Myocyte (in vitro differentiated cells): ENCODE results near the gene TMEM198. TPM values are rescaled to one million over a fixed set of nuclear protein-coding genes. Genes with fewer than 3 reads are reported as not detected.

Source experiments
- DNase-seq: peaks from one replicate; pipeline ENCODE4 v3.0.0-alpha.2; 2012; ENCODE audit warnings: low read depth
- polyA plus RNA-seq: library from polyadenylated mRNA; unstranded; fragments of >200 nt; gene quantifications from one replicate; pipeline ENCODE4 v1.2.1, GENCODE V29; 2012; ENCODE audit warnings: missing spikeins
- total RNA-seq: library from RNA; depleted of rRNA; stranded (reverse); fragments of >200 nt; gene quantifications from 2 replicates; pipeline ENCODE4 v1.2.3, GENCODE V29; 2014

TMEM198 gene, protein sequence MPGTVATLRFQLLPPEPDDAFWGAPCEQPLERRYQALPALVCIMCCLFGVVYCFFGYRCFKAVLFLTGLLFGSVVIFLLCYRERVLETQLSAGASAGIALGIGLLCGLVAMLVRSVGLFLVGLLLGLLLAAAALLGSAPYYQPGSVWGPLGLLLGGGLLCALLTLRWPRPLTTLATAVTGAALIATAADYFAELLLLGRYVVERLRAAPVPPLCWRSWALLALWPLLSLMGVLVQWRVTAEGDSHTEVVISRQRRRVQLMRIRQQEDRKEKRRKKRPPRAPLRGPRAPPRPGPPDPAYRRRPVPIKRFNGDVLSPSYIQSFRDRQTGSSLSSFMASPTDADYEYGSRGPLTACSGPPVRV
- total RNA-seq: 5.8 and 9.0 TPM in 2 replicates
- polyA plus RNA-seq: 4.5 TPM

DNA sequence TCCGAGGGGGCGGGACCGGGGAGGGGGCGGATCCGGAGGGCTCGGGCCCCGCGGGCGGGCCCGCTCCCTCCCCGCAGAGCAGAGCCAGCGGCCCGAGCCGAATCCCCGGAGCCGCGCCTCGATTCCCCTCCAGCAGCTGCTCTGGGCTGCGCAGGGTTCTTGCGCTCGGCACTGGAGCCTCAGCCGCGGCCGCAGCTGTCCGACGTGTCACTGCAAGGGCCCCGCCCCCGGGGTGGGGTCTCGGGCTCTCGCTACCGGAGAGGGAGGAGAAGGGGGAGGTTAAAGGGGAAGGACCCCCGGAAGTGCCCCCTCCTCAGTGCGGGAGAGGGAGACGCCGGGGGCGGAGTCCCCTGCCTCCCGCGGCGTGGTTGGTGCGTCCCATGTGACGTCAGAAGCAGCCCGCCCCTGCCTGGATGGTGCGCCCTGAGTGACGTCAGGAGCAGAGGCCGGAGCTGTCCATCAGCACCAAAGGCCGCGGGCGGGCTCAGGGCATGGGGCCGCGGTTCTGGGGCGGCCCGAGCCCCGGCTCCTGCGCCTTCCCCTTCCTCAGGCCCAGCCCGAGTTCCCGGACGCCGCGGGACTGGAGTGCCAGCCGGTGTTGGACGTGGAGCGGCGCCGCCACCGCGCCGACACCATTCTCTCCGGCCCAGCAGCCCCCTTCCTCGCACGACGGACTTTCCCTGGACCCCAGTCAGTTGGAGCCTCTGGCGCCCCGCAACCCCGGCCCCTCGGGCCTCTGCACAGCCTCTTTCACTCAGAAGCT is at the start of gene TMEM198, which contains the start of gene CHPF:
Gene TMEM198 (plus strand): TSS at position 433 of the 763 bp plus-strand sequence. CDS start 700 bp downstream, outside the sequence.
Gene CHPF (minus strand): TSS at position 214 of the 763 bp plus-strand sequence. CDS start 271 bp downstream, outside the sequence.
- peak; percentile 99 for DNase-seq

DNA sequence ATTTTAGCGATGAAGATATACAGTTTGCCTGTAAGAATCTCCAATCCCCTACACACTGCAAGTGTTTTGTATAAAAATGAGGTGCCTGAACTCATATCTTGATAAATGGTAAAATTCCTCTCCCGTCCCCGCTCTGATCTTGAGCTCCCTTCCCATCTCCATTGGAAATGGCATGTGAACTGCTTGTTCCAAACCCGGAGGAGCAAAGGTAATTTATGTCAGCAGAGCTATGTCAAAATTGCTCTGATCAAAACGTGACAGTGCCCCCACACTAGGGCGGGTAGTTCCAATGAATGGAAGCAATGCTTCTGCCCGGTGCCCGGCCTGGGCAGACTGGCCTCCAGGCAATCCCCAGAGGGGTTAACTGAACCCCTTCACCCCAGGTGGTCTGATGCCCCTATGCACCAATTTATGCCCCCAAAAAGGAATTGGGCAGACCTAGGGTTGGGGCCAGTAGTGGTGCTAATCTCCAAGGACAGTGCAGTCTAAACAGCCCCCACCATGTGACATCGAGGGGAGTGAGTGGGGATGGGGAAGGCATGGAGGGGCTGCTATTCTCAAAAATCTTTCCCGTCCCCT is 48.8 kb upstream of the TMEM198 start:
- DNase-seq: no peak

DNA sequence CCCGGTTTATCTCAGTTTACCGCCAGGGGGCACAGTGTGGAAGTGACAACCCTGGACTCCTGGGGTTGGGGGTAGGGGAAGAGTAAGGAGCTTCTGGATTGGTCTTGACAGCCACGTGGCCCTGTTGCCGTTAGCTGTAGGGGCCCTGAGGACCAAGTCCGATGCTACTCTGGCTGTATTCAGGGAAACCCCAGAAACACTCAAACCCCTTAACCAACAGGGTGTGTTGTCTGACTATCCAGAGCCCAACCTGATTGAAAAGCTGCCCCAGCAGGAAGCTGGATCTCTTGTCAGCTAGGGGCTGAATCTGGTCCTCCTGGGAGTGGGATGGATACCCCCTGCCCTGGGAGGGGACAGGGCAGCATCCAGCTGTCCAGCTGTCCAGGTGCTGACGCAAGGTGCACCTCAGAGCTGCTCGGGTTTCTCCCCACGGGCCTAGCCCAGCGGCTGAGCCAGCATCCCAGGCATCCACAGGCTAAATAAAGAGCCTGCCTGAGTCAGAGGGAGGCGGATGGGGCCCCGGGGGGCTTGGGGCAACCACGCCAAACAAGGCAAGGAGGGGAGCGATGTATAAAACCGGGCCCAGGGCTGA is 48.2 kb upstream of the TMEM198 start:
- peak; percentile 70 for DNase-seq

DNA sequence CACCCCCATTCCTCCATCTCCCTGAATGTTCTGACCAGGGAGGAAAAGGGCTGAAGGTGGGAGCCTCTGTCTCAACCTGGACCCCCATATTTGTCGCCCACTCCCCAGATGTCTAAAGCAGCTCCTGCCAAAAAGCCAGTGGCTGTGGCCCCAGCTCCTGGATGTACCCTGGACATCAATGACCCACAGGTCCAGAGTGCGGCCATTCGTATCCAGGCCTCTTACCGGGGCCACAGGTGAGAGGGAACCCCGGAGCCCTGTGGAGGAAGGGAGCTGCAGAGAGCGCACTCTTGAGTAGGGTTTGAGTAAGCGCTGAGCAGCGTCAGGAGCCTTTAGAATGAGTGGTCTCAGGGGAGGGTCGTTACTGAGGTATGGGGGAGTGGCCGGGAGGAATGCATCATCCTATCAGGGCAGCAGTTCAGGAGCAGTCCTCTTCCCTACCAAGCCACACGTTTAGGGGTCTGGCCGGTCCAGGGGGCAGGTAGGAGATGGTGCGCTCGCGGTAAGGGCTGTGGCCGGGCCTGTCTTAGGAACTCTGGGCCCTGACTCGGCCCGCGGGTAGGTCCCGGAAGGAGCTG is 47.5 kb upstream of the TMEM198 start:
- DNase-seq: no peak

DNA sequence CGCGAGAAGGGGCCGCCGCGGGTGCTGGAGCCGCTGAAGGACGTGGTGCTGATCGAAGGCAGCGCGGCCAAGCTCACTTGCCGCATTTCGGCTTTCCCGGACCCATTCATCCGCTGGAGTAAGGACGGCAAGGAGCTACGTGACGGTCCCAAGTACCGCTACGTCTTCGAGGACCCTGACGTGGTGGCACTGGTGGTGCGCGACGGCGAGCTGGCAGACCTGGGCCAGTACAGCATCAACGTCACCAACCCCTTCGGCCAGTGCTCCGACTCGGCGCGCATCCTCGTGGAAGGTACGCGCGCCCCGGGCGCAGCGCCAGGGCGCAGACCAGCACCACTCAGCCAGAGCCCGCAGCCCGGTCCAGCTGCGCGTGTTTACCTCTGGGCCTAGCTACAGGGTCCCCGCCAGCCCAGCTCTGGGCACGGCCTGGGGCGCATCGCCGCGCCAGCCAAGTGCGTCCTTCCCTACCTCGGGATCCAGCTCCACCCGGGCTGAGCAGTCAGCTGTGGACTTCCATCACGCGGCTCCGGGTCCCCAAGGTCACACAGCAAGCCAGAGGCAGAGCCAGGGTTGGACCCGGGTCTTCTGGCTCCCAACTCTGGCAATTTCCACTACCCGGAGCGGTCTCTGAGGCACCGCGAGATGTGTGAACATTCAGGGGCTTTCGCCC is 46.9 kb upstream of the TMEM198 start:
- no peak for DNase-seq

DNA sequence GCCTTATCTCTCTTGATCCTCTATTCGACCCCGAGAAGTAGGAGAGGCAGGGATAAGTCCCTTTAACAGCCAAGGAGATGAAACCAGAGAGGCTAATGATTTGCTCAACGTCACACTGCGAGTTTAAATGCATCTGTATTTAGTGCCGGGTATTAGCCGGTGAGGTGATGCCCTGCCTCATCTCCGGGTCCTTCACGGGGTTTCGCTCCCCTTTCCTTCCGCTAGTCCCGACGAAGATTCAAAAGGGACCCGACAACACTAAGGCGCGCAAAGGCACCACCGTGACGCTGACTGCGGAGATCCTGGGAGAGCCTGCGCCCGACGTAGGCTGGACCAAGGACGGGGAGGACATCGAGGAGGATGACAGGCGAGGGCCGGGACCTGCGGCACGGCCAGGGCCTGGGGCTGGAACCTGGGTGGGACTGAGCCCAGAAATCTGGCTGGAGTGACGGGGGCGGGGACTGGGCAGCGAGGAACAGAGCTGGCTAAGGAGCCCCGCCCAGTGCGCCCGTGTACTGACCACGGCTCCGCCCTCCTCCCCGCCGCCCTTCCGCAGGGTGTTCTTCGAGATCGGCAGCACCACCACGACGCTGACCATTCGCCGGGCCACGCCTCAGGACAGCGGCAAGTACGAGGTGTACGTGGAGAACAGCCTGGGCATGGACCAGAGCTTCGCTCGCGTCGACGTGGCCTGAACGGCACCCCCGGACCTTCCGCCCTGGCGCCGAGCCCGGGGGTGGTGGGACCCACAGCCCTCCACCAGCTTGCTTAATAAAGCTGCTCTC is 46.1 kb upstream of the TMEM198 start:
- peak; percentile 86 for DNase-seq

DNA sequence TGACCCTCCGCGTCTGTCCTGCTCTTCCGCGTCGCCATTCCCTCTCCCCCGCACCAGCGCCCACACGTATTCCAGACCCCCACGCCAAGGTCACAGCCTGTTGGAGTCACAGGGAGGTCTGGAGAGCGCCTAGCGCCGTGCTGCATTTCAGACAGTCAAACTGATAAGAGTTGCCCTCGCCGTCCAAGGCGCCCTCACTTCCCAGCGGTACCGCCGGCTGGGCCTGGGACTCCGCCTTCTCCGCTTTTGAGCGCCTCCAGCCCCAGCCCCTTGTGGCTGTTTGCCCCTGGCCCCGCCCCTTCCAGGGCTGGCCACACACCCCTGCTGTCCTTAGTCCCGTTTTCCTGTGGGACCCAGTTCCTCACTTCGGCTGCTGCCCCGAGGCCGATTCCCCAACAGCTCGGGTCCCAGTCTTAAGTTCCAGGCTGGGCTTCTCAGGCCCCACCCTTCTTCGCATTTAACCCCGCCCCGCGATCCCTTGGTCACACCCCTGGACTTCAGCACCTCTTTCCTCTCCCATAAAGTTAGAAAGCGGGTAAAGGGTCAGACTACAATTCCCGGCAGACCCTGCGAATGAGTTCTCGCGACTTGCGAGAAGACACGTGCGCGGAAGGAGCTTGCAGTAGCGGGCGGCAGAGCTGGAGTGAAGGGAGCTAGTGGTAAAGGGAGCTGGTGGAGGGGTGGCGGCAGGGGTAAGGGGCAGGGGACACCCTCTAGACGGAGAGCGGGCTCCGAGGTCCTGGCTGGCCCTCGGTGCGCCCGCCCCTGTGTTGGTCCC is 45.4 kb upstream of the TMEM198 start, which contains the start of gene GMPPA:
Gene GMPPA (plus strand): TSS at position 612 of the 778 bp plus-strand sequence. CDS start 1,085 bp downstream, outside the sequence.
- DNase-seq: peak; percentile 99

DNA sequence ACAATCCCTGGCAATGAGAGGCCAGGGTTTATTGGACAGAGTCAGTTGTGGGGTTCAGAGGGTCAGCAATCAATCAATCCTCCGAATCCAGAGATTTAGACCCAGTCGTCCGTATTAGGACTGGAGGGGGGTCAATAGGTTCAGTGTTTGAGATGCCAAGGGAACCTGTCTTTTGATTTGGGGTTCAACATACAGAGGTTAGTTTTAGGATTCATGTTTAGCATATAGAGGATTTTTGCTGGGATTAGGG is 44.8 kb upstream of the TMEM198 start:
- no peak for DNase-seq

DNA sequence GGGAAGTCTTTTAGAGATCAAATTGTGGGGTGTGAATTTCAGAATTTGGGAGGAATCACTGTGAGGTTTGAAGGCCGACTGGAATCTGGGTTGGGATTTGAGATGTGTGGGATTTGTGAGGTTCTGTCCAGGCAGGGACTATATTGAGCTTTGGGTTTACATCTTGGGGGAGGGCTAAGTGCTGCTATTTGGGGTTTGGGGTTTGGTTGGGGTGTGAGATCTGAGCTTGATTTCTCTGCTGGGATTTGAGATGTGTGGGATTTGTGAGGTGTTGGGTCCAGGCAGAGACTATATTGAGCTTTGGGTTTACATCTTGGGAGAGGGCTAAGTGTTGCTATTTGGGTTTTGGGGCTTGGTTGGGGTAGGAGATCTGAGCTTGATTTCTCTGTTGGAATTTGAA is 44.3 kb upstream of the TMEM198 start:
- no peak for DNase-seq

DNA sequence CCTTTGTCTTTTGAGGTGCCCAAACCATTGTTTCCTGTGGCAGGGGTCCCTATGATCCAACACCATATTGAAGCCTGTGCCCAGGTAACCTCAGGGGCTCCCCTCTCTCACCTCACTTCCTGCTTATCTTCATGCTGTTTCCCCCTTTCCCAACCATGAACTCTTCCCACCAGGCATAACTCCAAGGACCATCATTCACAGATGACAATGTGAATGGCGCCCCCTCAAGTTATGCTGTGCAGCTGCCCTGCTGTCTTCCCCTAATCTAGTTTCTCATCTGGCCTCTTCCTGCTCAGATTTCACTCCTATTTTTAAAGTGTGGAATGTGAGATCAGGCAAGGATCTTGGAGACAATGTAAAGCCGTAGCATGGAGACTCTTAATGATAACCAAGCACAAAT is 43.7 kb upstream of the TMEM198 start:
- DNase-seq: peak; percentile 70

DNA sequence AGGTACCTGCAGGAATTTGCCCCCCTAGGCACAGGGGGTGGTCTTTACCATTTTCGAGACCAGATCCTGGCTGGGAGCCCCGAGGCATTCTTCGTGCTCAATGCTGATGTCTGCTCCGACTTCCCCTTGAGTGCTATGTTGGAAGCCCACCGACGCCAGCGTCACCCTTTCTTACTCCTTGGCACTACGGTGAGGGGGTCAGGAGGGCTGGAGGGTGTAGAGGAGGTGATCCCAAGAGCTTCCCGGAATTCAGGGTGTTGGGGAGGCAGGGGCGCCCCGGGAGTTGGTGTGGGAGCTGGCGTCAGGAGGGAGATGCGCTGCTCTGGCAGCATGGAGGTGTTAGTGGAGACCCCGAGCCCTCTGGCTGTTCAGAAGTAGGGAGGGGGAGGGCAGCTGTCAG is 42.0 kb upstream of the TMEM198 start:
- no peak for DNase-seq

DNA sequence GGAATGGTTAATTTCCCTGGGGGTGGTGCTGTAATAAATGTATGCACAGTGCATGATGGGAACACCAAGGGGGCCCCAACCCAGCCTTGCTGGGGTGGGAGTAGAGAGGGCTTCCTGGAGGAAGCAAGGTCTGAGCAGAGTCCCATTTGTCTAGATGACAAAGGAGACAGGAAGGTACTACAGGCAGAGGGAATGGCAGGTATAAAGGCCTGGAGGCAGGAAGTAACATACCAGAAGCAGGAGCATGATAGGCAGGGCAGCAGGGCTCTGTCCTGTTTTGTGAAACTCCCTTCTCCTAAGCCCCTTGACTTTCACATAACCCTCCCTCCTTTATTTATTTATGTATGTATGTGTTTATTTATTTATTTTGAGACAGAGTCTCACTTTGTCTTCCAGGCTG is 41.2 kb upstream of the TMEM198 start:
- no peak for DNase-seq

DNA sequence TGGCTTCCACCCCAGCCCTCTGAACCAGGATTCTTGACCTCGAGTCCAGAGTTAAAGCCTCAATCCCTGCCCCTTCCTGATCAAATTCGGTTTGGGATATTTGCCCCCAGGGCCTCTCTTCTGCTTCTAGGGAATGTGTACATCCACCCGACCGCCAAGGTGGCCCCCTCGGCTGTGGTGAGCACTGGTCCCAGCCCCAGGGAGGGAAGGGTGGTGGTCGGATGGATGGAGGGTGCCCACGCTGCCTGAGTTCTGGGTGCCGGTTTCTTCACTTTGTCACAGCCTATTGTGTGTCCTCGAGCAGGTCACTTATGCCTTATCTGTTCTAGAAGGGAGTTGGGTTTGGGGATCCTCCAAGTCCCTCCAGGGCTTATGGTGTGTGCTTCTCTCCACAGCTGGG is 38.2 kb upstream of the TMEM198 start:
- DNase-seq: no peak

DNA sequence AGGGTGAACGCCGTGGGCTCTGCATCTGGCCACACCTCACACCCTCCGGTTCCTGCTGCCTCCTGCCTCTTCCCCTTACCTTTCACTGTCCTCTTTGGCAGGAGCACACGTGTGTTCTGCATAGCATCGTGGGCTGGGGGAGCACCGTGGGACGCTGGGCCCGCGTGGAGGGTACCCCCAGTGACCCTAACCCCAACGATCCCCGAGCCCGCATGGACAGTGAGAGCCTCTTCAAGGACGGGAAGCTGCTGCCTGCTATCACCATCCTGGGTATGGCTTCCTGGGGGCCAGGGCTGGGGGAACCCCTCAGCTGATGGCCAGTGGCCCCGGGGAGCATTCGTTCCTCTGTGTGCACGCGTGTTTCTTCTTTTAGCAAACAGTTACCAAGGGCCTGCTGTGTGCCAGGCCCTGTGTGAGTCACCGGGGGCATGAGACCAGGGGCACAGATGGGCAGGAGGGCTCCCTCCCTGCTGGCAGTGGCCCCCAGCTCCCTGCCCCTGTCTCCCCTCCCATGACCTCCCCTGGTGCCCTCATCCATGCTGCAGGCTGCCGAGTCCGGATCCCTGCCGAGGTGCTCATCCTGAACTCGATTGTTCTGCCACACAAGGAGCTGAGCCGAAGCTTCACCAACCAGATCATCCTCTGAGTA is 37.6 kb upstream of the TMEM198 start:
- no peak for DNase-seq

DNA sequence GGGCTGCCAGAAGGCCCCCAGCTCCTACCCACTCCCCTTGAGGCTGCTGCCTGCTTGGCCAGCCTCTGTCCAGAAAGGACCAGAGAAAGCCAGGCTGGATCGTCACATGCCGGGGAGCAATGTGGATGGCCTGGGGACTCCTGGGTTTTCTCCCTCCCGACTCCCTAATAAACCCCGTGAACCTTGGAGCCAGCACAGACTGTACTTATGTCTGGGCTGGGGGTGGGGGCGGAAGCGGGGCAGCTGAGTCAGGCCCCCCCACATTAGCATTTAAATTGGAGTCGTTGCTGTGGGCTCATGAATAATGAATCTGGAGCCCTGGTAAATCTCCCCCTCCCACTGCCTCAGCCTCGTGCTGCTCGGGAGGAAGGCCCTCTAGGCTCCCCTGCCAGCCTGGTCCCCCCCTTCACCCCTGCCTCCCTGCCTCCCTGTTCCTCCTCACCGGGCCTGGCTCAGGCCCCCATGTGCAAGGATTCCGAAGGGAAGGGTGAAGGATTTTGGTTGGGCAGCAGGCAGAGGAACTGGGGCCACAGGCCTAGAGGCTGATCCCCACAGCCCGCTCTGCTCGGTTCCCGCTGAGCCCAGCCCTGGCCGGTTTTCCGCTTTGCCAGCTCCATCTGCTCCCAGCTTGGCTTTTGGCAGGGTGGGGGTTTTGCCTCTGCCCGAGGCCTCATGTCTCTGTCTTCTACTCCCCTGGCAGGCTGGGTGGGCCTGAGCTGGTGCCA is 36.9 kb upstream of the TMEM198 start:
- DNase-seq: no peak

DNA sequence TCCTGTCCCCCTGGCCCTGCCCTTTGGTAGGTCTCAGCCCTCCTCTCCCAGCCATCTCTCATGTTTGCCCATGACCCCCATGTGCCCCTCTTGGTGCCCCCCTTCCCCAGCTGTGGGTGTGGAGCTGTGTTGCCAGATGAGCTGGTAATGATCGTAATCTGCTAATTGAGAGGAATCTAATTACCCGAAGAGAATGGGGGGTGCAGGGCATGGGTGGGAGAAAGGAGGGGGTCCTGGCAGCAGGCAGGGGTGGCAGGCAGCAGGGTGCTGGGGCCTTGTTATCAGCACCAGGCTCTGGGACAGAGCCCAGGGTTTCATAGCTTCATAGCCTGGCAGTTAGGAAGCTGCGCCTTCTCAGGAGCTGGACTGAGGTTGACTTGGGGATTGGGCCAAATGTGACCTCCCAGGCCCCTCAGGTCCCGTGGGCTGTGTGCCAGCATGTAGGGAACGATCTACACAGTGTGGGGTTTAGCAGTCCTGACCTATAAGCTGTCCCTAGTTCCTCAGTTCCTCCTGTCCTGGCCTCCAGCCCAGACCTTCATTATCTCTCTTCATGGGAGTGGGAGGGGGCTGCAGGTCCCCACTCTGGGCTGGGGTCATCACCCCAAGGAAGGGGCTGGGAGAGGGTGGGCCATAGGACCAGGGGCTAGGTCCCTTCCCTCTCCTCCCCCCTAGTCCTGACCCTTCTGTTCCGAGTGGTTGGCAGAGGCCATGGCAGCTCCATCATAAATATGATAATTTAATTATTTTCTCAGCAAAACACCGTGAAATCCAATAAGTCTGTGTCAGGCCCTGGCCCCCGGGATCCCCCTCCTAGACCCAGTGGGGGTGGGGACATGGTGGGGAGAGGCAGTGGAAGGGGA is 36.0 kb upstream of the TMEM198 start:
- no peak for DNase-seq

DNA sequence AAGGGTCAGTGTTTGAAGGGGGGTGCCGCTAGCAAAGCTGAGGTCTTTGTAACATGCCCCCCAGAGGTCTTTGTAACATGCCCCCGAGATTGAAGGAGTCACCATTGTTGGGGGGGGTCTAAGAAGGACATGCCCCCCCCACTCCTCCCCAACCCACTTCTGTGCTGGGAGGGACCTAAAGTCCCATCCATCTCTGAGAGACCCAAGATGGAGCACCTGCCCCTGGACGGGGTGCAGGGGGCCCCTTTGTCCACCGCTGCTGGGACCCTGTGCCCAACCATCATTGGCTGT is 35.4 kb upstream of the TMEM198 start:
- no peak for DNase-seq
